GM18909 (cell line): ENCODE measurements around the gene PGRMC1.
A peak's percentile ranks its signal among the peaks of the same experiment; 100 is the strongest.
"Not testable (repeated sequence)": the region's sequence is repeated elsewhere in the genome, so short reads cannot be mapped to it uniquely, and the experiment has no call there.

ENCODE experiments used
- ATAC-seq: cut with Tn5 transposase; IDR thresholded peaks from one replicate; pipeline ENCODE4 v1.9.1; 2021; ENCODE audit warnings: mild to moderate bottlenecking; ENCODE audit not compliant: unreplicated experiment, poor library complexity

PGRMC1 gene

GRCh38 chrX:119231936-119232445 lies 4.1 kb upstream of the PGRMC1 start:
- ATAC-seq, result no peak

GRCh38 chrX:119235051-119235511 lies 1.0 kb upstream of the PGRMC1 start:
- ATAC-seq, result no peak

DNA sequence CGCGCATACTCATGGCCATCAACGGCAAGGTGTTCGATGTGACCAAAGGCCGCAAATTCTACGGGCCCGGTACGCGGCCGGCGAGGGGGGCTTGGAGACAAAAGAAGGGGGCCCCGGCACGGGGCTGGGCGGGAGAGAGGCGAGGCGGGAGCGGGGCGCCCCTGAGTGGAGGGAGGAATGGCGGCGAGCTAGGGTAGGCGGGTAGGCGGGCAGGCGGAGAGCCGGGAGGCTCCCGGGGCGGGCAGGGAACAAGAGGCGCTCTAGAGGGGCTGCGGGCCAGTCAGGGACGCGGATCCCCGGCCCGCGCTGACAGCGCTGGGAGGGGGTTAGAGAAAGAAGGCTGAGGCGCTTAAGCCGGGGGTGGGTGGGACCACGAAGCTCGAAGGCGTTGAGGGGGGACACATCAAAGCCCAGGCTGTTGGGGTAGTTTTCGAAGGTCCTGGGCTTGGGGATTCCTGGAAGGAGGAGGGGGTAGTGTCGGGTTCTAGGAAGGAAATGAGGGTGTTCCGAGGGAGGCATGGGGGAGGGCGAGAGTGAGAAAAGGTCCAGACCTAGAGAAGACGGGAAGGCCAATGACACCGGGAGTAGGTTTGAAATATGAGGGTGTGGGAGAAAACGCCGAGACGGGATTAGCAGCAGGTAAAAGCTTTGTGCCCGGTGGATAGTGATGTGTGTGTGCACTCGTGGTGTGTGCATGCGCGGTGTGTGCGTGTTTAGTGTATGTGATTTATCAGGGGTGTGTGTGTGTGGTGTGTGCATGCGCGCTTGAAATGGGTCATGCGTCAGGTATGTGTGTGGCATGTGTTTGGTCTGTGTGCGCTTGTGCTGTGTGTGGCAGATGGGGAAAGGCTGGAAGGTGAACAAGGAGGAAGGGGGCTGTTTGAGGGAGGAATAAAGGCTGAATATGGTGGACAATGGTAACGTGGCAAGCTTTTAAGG lies 807 bp downstream of the PGRMC1 start:
- peak; percentile 28 for ATAC-seq

DNA sequence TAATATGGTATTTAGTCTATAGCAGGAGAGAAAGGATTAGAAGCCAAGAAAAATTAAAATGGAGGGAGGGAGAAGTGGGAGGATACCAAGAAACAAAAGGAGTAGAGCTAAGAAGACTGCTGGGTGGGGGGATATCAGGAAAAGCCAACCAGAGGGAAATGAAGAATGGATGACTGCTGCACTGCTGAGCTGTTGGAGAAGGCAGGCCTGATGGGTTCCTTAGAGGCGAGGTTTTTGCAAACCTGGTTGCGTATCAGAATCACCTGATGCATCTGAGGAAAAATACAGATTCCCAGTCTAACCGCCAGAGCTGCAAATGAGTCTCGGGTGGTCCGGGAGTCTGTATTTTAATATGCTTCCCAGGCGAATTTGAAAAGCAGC lies 1.5 kb downstream of the PGRMC1 start:
- no peak for ATAC-seq

GRCh38 chrX:119238557-119238956 lies 2.5 kb downstream of the PGRMC1 start:
- ATAC-seq, result no peak

DNA sequence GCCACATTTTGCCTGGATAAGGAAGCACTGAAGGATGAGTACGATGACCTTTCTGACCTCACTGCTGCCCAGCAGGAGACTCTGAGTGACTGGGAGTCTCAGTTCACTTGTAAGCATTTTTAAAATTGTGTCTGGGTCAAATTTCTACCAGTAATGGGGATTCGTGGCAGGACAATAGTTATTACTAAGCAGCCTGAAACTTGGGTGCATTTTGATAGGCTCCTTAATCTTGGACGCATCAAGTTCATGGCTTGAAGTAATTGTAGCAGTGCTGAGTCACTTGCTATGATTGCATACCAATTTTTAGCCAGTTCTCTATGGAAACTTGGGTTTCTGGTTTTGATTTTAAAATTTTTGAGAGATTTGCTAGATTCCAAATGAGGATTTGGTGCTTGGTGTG lies 4.3 kb downstream of the PGRMC1 start:
- ATAC-seq, result no peak

DNA sequence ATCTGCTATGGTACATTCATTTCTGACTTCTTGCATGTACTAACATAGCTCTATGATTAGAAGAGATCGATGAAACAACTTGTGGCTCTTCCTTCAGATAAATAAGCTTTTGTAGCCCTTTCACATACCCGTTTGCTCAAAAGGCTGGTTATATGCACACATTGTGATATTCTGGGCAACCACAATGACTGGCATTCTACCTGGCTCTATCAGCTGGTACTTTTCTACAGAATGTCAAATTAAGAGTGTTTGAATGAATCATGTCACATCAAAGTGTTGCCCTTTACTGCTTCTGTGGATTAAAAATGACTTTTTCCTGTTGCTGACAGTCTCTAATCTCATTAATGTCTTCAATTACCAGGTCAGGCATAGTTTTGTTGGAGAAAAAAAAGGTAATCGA lies 11.6 kb downstream of the PGRMC1 start:
- ATAC-seq, result no peak

- ATAC-seq, result no peak
Observed at GRCh38 chrX:119249891-119250290, 13.8 kb downstream of the PGRMC1 start.

DNA sequence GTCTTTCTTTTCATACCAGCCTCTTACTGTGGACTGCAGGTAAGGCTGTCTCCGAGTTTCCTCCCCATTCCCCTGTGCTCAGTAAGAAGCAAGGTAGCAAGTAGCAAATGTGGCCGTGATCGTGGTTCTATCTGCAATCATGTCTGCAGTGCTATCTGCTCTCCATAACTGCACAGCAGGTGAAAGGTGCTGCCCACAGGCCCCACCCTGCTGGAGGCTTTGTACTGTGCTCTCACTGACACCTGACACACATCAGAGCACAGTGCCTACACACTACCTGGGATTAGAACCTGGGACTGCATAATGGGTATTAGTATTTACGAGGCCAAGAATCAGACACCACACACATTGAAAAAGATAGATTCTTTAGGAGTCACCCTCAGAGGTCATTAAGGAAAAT lies 15.3 kb downstream of the PGRMC1 start:
- no peak for ATAC-seq

DNA sequence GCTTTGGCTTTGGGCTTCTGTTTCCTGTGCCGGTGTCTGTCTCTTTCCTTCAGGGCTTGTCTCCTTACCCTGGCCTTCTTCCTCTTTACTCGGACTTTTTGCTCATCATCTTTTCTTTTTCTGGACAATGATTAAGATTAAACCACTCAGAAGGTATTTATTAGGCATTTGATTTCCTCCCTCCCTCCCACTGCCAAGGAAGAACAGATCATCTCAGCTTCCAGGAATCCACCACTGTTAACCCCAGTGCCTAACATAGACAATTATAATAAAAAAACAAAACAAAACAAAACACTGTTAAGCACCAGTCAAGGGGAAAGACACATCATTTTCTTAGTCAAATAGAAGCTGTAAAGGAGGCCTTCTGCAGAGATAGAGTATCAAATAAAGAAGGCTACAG lies 16.6 kb downstream of the PGRMC1 start:
- no peak for ATAC-seq

DNA sequence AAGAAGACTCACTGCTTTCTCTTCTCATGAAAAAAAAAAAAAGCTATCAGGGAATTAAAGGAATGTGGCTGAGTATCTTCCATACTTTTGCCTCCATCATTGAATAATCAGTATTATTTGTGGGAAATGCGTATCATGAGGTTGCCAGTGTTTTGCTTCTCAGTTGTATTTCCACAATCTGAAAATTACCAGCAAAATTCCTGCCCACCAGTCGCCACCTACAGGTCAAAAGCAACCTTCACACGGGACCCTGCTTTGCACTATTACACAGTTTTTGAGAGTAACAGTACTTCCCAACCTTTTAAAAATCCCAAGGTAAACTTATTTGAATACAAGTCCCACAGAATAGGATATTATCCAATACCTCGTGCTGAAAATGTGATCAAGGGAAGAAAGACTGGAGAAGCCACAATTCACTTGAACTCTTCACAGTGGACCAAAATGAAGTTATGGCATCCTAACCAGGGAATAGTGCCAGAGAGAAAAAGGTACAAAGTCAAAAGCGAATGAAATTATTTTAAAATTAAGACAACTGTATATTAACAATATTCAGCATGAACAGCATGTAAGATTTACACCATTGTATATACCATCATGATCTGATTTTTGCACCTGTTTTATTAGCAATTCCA lies 30.4 kb downstream of the PGRMC1 start:
- no peak for ATAC-seq

- not testable (repeated sequence) for ATAC-seq
Observed at GRCh38 chrX:119267115-119267514, 31.0 kb downstream of the PGRMC1 start.

DNA sequence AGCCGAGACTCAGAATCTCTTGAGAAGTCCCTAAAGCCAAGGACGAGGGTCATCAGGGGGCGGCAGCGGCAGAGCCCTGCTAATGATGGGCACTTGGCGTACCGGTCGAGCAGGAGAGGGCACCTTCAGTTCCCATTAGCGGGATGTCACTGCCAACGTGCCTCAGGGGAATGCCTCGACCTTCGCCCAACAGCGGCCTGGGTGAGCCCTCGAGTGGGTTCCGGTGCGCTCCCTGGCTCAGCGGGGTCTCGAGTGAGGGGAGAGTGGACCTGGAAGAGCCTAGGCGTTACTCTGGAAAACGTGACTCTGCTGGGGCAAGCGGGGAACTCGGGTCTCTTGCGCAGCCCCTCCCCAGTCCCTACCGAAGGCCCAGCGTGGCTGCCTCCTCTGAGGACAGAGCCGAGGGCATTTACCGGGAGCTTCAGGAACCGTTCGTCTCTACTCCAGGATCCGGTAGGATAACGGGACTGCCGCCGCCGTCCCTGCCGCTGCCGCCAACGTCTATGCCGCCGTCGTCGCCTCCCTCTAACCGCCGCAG lies 36.9 kb downstream of the PGRMC1 start:
- ATAC-seq, result no peak

DNA sequence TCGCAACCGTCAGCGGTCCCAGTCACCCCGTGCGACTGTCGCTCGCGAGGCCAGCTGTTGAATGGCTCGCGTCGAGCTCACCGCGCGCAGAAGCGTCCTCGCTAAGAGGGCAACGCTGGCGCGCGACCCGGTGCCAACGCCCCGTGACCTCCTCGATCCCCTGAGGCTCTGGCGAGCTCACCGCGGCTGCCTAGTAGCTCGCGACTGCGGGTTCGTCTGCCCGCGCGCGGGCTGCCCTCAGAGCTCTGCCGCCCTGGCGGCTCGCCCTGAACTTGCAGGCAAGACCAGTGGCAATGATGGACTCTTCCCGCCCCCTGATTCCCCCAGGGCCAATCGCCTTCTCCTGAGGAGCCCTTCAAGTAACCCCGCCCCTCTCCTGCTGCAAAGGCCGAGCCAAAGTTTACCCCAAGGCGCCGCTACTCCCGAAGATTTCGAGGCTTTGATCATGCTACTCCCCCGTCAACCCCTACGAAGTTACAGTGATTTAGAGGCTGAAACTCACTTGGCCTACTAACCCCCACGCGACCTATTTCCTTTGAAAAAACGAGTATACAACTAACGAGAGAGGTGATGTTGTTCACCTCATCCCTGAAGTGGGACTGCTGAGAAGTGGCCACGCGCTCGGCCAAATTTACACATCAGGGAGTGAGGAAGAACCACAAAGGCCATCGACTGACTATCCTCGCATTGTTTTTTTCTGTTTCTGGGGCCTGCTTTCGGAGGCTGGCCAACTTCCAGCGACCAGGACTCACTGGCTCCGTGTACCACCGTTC lies 37.5 kb downstream of the PGRMC1 start:
- ATAC-seq, result peak; percentile 51

GRCh38 chrX:119282347-119282746 lies 46.3 kb downstream of the PGRMC1 start:
- ATAC-seq, result not testable (repeated sequence)

- ATAC-seq, result no peak
Observed at GRCh38 chrX:119288890-119289393, 52.9 kb downstream of the PGRMC1 start.

GRCh38 chrX:119290476-119290875 lies 54.4 kb downstream of the PGRMC1 start:
- ATAC-seq, result no peak

- ATAC-seq, result not testable (repeated sequence)
Observed at GRCh38 chrX:119291246-119291645, 55.2 kb downstream of the PGRMC1 start.

- ATAC-seq, result no peak
Observed at GRCh38 chrX:119292445-119292844, 56.4 kb downstream of the PGRMC1 start.
